MM.1S (cell line): Measurements from ENCODE around the gene HAT1.

Experiments
- DNase-seq: peaks from one replicate; pipeline ENCODE4 v3.0.0-alpha.2; 2015
- H2AFZ ChIP-seq: fragments of 300-600 bp; sonication (generic); 2 replicates; pipeline ENCODE4 v1.6.0; 2016; ENCODE audit warnings: antibody characterized with exemption, low read length
- H3F3A ChIP-seq: fragments of 300-600 bp; sonication (generic); 2 replicates; pipeline ENCODE4 v1.6.1; 2016; ENCODE audit warnings: mild to moderate bottlenecking, antibody characterized with exemption, low read length, moderate library complexity, mixed read lengths; ENCODE audit not compliant: insufficient read depth
- H3K27ac ChIP-seq: fragments of 300-600 bp; sonication (generic); 2 replicates; pipeline ENCODE4 v1.5.1; 2016; ENCODE audit warnings: mild to moderate bottlenecking, low read length
- H3K27me3 ChIP-seq: fragments of 300-600 bp; sonication (generic); replicated peaks from 2 replicates; pipeline ENCODE4 v1.6.0; 2016; ENCODE audit warnings: low read length; ENCODE audit not compliant: insufficient read depth
- H3K36me3 ChIP-seq: fragments of 300-600 bp; sonication (generic); replicated peaks from 2 replicates; pipeline ENCODE4 v1.6.1; 2016; ENCODE audit warnings: mild to moderate bottlenecking, low read length, mixed read lengths; ENCODE audit not compliant: insufficient read depth
- H3K4me1 ChIP-seq: fragments of 300-600 bp; sonication (generic); 2 replicates; pipeline ENCODE4 v1.6.1; 2016; ENCODE audit warnings: low read length, mixed read lengths
- H3K4me2 ChIP-seq: fragments of 300-600 bp; sonication (generic); 2 replicates; pipeline ENCODE4 v1.6.0; 2016; ENCODE audit warnings: low read depth, low read length
- H3K4me3 ChIP-seq: fragments of 300-600 bp; sonication (generic); 2 replicates; pipeline ENCODE4 v1.5.1; 2016; ENCODE audit warnings: low read length, mixed read lengths
- H3K79me2 ChIP-seq: fragments of 300-600 bp; sonication (generic); 2 replicates; pipeline ENCODE4 v1.6.1; 2016; ENCODE audit warnings: mixed run types, low read length, mixed read lengths
- H3K9ac ChIP-seq: fragments of 300-600 bp; sonication (generic); 2 replicates; pipeline ENCODE4 v1.6.1; 2016; ENCODE audit warnings: low read length, mixed read lengths
- H3K9me2 ChIP-seq: fragments of 300-600 bp; sonication (generic); replicated peaks from 2 replicates; pipeline ENCODE4 v1.6.1; 2016; ENCODE audit warnings: mild to moderate bottlenecking, low read length, mixed read lengths; ENCODE audit not compliant: insufficient read depth
- H3K9me3 ChIP-seq: fragments of 300-600 bp; sonication (generic); replicated peaks from 2 replicates; pipeline ENCODE4 v1.6.1; 2016; ENCODE audit warnings: mild to moderate bottlenecking, low read length, mixed read lengths; ENCODE audit not compliant: insufficient read depth
- H4K20me1 ChIP-seq: fragments of 300-600 bp; sonication (generic); 2 replicates; pipeline ENCODE4 v1.6.1; 2016; ENCODE audit warnings: mild to moderate bottlenecking, low read length, moderate library complexity, mixed read lengths; ENCODE audit not compliant: insufficient read depth
- EZH2 ChIP-seq: fragments of 300-600 bp; sonication (generic); optimal IDR thresholded peaks from 2 replicates; pipeline ENCODE3; 2017; ENCODE audit warnings: low read depth, mild to moderate bottlenecking, antibody characterized with exemption, low read length, mixed read lengths
- EZH2phosphoT487 ChIP-seq: fragments of 300-600 bp; sonication (generic); IDR thresholded peaks from 2 replicates; pipeline ENCODE4 v1.6.1; 2018; ENCODE audit warnings: antibody characterized with exemption, low read length
- TF ChIP-seq, protein P1 (sequence below): fragments of 300-600 bp; sonication (generic); IDR thresholded peaks from 2 replicates; pipeline ENCODE4 v1.5.1; 2016; ENCODE audit warnings: antibody characterized with exemption, low read length, mixed read lengths

The HAT1 gene, protein sequence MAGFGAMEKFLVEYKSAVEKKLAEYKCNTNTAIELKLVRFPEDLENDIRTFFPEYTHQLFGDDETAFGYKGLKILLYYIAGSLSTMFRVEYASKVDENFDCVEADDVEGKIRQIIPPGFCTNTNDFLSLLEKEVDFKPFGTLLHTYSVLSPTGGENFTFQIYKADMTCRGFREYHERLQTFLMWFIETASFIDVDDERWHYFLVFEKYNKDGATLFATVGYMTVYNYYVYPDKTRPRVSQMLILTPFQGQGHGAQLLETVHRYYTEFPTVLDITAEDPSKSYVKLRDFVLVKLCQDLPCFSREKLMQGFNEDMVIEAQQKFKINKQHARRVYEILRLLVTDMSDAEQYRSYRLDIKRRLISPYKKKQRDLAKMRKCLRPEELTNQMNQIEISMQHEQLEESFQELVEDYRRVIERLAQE

DNA sequence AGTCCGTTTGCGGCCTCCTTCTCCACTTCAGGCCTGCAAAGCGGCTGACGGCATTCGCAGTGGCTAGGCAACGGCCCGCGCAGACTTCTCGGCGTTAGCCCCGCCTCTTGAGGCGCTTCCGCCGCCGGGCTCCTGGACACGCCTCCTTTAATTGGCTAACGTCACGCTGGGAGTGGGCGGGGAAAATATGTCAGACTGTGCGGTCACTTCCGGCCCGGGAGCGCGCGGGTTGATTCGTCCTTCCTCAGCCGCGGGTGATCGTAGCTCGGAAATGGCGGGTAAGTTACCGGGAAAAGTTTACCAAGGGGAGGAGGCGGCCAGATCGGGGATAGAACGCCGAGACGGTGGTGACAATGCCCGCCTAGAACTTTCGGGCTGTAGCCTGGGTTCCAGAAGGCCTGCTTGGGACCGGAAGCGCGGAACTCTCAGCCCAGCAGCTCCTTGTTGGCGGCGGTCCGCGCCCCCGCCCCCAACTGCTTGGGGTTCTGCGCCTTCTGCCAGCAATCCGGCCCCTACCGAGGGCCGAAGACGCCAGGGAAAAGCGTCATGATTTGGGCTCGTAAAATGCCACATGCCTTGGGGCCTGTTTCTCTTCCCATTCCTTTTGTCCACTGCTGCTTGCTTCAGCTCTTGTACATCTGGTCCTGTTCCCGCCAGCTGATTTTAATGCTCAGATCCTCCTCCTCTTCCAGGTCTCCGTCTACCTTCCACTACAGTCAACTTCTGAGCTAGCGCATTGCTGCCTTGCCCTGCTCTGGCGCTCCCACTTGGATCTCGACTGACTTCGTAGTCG lies at the start of gene HAT1:
HAT1 (plus strand) TSS at position 232 of the 793 bp plus-strand sequence; CDS start at position 272, 40 bp downstream.
- Histone ChIP-seq H3K9ac (peak within 1 kb of the TSS; percentile 92), H3K79me2 (peaks cover 48% of the 10 kb centered on the region), H3F3A (peaks cover 8% of the 10 kb centered on the region), H3K27me3 (no peaks in the 10 kb centered on the region), H3K4me2 (peak within 1 kb of the TSS; percentile 70), H3K4me1 (no peaks in the 10 kb centered on the region; the same call in 1 of the 2 replicates), H3K9me3 (no peaks in the 10 kb centered on the region), H2AFZ (peak within 1 kb of the TSS; percentile 70), H4K20me1 (no peaks in the 10 kb centered on the region), H3K27ac (peak within 1 kb of the TSS; percentile 86), H3K4me3 (peak within 1 kb of the TSS; percentile 80), H3K36me3 (no peaks in the 10 kb centered on the region; the same call in 1 of the 2 replicates), H3K9me2 (no peaks in the 10 kb centered on the region)
- no peak for TF ChIP-seq EZH2
- TF ChIP-seq, protein P1, sequence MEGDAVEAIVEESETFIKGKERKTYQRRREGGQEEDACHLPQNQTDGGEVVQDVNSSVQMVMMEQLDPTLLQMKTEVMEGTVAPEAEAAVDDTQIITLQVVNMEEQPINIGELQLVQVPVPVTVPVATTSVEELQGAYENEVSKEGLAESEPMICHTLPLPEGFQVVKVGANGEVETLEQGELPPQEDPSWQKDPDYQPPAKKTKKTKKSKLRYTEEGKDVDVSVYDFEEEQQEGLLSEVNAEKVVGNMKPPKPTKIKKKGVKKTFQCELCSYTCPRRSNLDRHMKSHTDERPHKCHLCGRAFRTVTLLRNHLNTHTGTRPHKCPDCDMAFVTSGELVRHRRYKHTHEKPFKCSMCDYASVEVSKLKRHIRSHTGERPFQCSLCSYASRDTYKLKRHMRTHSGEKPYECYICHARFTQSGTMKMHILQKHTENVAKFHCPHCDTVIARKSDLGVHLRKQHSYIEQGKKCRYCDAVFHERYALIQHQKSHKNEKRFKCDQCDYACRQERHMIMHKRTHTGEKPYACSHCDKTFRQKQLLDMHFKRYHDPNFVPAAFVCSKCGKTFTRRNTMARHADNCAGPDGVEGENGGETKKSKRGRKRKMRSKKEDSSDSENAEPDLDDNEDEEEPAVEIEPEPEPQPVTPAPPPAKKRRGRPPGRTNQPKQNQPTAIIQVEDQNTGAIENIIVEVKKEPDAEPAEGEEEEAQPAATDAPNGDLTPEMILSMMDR: no peak
- peak; percentile 98 for DNase-seq

- Histone ChIP-seq H3K4me1 (no peaks in the 10 kb centered on the region), H3K4me2 (no peak overlapping the region)
These were observed 47.7 kb upstream of the HAT1 start for GRCh38 chr2:171874517-171874916.

DNA sequence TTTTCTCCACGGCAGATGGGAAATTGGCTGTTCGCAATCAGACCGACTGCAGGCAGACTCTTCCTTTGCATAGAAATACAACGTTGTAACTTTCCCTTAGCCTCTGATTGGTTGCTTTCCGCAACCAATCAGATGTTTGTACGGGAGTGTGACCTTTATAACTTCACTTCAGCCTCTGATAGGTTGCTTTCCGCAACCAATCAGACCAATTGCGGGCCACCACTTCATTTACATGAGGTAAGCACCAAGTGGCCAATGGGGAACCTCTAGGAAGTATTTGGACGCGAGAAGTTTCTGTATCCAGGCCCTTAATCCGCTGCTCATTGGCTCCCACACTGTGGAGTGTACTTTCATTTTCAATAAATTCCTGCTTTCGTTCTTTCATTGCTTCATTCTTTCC lies 47.3 kb upstream of the HAT1 start:
- Histone ChIP-seq H3K27ac (no peak overlapping the region), H3K79me2 (peaks cover 54% of the 10 kb centered on the region), H2AFZ (no peak overlapping the region)

More at GRCh38 chr2:171874517-171874916, 47.7 kb upstream of the HAT1 start:
- Histone ChIP-seq H3K9me3 (no peaks in the 10 kb centered on the region), H3K27ac (no peak overlapping the region), H3F3A (no peaks in the 10 kb centered on the region), H4K20me1 (no peaks in the 10 kb centered on the region), H3K27me3 (no peaks in the 10 kb centered on the region), H2AFZ (no peak overlapping the region), H3K9ac (no peak overlapping the region), H3K9me2 (no peaks in the 10 kb centered on the region), H3K36me3 (no peaks in the 10 kb centered on the region; the same call in 1 of the 2 replicates), H3K79me2 (peaks cover 50% of the 10 kb centered on the region), H3K4me3 (no peak overlapping the region)
- TF ChIP-seq, protein P1: no peak
- DNase-seq: no peak

More for the DNA sequence above, 47.3 kb upstream of the HAT1 start:
- TF ChIP-seq EZH2 (no peak), EZH2phosphoT487 (no peak)
- TF ChIP-seq, protein P1: no peak
- no peaks in the 10 kb centered on the region for H3K4me1 ChIP-seq
- no peaks in the 10 kb centered on the region for H3K27me3 ChIP-seq
- H3K4me2 ChIP-seq: no peak overlapping the region
- no peaks in the 10 kb centered on the region; the same call in 1 of the 2 replicates for H3K36me3 ChIP-seq
- H3K9me2 ChIP-seq: no peaks in the 10 kb centered on the region
- H3K9me3 ChIP-seq: no peaks in the 10 kb centered on the region
- no peak overlapping the region for H3K4me3 ChIP-seq
- no peaks in the 10 kb centered on the region for H4K20me1 ChIP-seq
- no peak overlapping the region for H3K9ac ChIP-seq
- no peaks in the 10 kb centered on the region for H3F3A ChIP-seq
- DNase-seq: no peak
